Nephron (organoid): ENCODE data around the gene EXOSC7.
"Not testable (repeated sequence)": the region's sequence is repeated elsewhere in the genome, so short reads cannot be mapped to it uniquely, and the experiment has no call there.

Experiments used
- H3K27ac Mint-ChIP-seq, 3 experiments: 2 replicates each; pipeline ENCODE4 v1.8.0; 2020; ENCODE audit warnings: mixed read lengths in 3 of 3, mild to moderate bottlenecking in 2 of 3, moderate library complexity in 1 of 3
- H3K27me3 Mint-ChIP-seq: 2 replicates; pipeline ENCODE4 v1.8.0; 2021; ENCODE audit warnings: low read depth, mild to moderate bottlenecking, moderate library complexity, mixed read lengths
- H3K36me3 Mint-ChIP-seq: 2 replicates; pipeline ENCODE4 v1.8.0; 2020; ENCODE audit warnings: low read depth, mixed read lengths
- H3K4me1 Mint-ChIP-seq: 2 replicates; pipeline ENCODE4 v1.8.0; 2020; ENCODE audit warnings: mixed read lengths
- H3K4me3 Mint-ChIP-seq, 3 experiments: 2 replicates each; pipeline ENCODE4 v1.8.0; 2020; ENCODE audit warnings: mild to moderate bottlenecking in 3 of 3, mixed read lengths in 3 of 3, moderate library complexity in 2 of 3
- H3K9me3 Mint-ChIP-seq: 2 replicates; pipeline ENCODE4 v1.8.0; 2020; ENCODE audit warnings: mixed read lengths
- TF ChIP-seq, protein P1 (sequence below), 3 experiments: fragments of 200-600 bp; sonication (generic); IDR thresholded peaks; one replicate each; pipeline ENCODE4 v1.5.0; 2021; ENCODE audit warnings: antibody characterized with exemption in 3 of 3; ENCODE audit not compliant: unreplicated experiment in 3 of 3

EXOSC7 gene

DNA sequence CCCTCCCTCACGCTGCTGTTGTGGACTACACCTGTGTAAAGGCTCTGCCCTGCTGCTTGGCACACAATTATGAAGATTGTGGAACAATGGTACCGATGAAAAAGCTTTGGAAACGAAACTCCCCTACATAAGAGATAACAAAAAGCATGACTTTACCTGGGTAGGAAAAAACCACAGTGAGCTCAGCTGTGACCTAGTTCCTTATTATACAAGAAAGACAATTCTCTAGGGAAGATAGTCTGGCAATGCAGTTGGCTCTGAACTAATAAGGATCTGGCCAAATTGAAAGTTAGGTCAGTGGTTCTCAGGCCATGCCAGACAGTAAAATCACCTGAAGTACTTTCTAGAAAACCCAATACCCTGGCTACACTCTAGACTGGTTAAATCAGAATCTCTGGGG lies 66.1 kb downstream of the EXOSC7 start:
- peaks cover 29% of the 10 kb centered on the region for H3K27me3 Mint-ChIP-seq
- H3K4me3 Mint-ChIP-seq = no peak overlapping the region
- no peaks in the 10 kb centered on the region for H3K9me3 Mint-ChIP-seq
- peaks cover 11% of the 10 kb centered on the region for H3K4me1 Mint-ChIP-seq
- TF ChIP-seq, protein P1, sequence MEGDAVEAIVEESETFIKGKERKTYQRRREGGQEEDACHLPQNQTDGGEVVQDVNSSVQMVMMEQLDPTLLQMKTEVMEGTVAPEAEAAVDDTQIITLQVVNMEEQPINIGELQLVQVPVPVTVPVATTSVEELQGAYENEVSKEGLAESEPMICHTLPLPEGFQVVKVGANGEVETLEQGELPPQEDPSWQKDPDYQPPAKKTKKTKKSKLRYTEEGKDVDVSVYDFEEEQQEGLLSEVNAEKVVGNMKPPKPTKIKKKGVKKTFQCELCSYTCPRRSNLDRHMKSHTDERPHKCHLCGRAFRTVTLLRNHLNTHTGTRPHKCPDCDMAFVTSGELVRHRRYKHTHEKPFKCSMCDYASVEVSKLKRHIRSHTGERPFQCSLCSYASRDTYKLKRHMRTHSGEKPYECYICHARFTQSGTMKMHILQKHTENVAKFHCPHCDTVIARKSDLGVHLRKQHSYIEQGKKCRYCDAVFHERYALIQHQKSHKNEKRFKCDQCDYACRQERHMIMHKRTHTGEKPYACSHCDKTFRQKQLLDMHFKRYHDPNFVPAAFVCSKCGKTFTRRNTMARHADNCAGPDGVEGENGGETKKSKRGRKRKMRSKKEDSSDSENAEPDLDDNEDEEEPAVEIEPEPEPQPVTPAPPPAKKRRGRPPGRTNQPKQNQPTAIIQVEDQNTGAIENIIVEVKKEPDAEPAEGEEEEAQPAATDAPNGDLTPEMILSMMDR (IDR thresholded peaks at IDR 0.05; ENCODE audit: unreplicated experiment in 3 of 3) = no peak
- no peaks in the 10 kb centered on the region for H3K36me3 Mint-ChIP-seq
- no peak overlapping the region for H3K27ac Mint-ChIP-seq

DNA sequence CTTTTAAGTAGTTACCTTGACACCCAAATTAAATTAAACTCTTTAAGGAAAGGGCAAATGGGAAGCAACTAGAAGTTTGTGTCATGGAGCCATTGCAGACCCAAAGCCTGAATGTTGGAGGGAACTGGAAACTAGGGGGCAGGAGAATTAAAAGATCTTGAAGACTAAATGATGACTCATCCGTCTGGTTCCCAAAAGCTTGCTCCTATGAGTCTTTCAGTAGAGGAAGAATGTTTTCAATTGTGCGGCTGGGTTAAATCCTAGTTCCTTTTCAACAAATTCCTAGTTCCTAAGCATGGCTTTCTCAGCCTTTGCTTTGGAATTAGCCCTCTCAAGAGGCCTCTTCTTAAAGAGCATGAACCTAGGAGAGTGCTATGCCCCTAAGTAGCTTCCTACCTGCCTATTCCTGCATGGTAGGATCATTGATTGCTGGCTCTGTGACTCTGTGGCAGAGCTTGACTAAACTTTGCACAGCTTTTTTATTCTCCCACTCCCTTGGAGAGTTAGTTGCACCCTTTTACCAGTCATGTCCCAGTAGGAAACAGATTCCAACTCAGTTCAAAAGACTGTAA lies 67.8 kb downstream of the EXOSC7 start:
- H3K9me3 Mint-ChIP-seq = no peaks in the 10 kb centered on the region
- peaks cover 34% of the 10 kb centered on the region for H3K27me3 Mint-ChIP-seq
- no peak overlapping the region for H3K27ac Mint-ChIP-seq
- H3K4me1 Mint-ChIP-seq = peaks cover 1% of the 10 kb centered on the region
- TF ChIP-seq, protein P1 (IDR thresholded peaks at IDR 0.05; ENCODE audit: unreplicated experiment in 3 of 3) = no peak
- no peak overlapping the region for H3K4me3 Mint-ChIP-seq
- no peaks in the 10 kb centered on the region for H3K36me3 Mint-ChIP-seq

DNA sequence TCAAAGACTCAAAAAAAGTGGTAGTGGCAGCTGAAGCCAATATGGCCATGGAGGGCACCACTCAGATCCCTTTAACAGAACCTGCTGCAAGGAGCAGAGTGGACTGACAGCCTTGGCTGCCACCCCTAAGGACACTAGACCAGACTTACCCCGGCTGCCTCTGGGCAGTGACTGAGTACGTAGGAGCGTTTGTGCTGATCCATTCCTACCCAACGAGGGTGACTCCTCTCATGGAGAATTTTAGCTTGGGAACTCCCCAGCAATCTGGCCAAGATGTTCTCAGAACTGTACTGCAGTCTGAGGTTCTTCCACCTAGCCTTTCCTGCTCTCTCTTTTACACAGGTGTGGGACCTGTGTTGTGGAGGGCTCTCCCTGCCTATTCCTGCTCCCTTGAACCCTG lies 72.2 kb downstream of the EXOSC7 start:
- no peaks in the 10 kb centered on the region for H3K36me3 Mint-ChIP-seq
- no peaks in the 10 kb centered on the region for H3K4me1 Mint-ChIP-seq
- no peaks in the 10 kb centered on the region for H3K9me3 Mint-ChIP-seq
- TF ChIP-seq, protein P1 (IDR thresholded peaks at IDR 0.05; ENCODE audit: unreplicated experiment in 3 of 3) = no peak
- H3K27me3 Mint-ChIP-seq = peaks cover 34% of the 10 kb centered on the region
- H3K27ac Mint-ChIP-seq = no peak overlapping the region
- H3K4me3 Mint-ChIP-seq = no peak overlapping the region

DNA sequence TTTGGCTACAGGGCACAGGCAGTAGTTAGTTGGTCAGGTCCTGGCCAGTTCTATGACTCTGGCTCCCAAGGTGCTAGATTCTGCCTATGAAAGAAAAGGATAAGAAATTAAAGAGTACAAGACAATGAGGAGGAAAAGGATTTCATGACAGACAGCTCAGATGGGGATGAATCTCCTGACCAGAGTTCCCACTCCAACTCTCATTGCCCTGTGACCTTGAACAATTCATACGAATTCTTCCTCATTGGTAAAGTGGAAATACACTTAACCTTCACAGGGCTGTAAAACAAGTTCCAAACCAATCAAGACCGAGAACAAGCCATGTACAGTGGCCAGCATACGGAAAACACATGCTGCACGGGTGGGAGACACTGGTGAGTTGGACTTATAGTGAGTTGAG lies 73.8 kb downstream of the EXOSC7 start:
- Mint-ChIP-seq H3K4me3 (no peak overlapping the region), H3K36me3 (no peaks in the 10 kb centered on the region), H3K27me3 (peaks cover 34% of the 10 kb centered on the region), H3K4me1 (peaks cover 5% of the 10 kb centered on the region), H3K27ac (no peak overlapping the region), H3K9me3 (no peaks in the 10 kb centered on the region)
- TF ChIP-seq, protein P1 (IDR thresholded peaks at IDR 0.05; ENCODE audit: unreplicated experiment in 3 of 3) = no peak

DNA sequence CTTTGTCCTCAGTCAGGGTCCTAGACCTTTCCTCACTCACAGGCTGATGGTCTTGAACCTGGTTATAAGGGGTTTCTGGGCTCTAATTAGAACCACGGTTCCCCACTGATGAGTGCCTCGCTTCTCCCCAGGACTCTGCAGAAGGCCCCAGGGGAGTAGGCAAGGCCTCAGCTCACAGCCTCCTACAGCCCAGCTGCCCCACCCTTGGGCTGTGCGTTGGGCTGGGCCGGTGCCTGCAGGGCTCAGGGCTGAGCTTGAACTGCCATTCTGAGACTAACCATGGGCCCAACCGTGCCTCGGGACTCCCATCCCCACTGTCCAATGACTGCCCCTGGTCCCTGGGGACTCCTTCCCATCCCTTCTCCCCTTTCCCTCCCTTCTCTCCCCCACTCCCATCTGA lies 75.6 kb downstream of the EXOSC7 start:
- Mint-ChIP-seq H3K27ac (no peak overlapping the region), H3K36me3 (no peaks in the 10 kb centered on the region), H3K4me3 (no peak overlapping the region), H3K4me1 (peaks cover 18% of the 10 kb centered on the region), H3K27me3 (peaks cover 28% of the 10 kb centered on the region), H3K9me3 (no peaks in the 10 kb centered on the region)
- TF ChIP-seq, protein P1 (IDR thresholded peaks at IDR 0.05; ENCODE audit: unreplicated experiment in 3 of 3) = no peak

DNA sequence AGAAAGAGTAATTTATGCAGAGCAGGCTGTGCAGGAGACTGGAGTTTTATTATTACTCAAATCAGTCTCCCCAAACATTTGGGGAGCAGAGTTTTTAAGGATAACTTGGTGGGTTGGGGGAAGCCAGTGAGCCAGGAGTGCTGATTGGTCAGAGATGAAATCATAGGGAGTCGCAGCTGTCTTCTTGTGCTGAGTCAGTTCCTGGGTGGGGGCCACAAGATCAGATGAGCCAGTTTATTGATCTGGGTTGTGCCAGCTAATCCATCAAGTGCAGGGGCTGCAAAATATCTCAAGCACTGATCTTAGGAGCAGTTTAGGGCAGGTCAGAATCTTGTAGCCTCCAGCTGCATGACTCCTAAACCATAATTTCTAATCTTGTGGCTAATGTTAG lies 77.8 kb downstream of the EXOSC7 start:
- H3K9me3 Mint-ChIP-seq, H3K27ac Mint-ChIP-seq: not testable (repeated sequence)

More for the DNA sequence above, 77.8 kb downstream of the EXOSC7 start:
- Mint-ChIP-seq H3K27me3 (peaks cover 14% of the 10 kb centered on the region), H3K4me1 (peaks cover 33% of the 10 kb centered on the region)
- H3K36me3 Mint-ChIP-seq, H3K4me3 Mint-ChIP-seq: not testable (repeated sequence)
